ENCODE data around the gene ZNF155. TPM values are rescaled to one million over a fixed set of nuclear protein-coding genes. Genes with fewer than 3 reads are reported as not detected.

Gene ZNF155
- total RNA-seq, 1 donor: 6.5 TPM

GRCh38 chr19:43950834-43951645 lies 32.9 kb upstream of the ZNF155 start, which contains the start of gene ZNF221:
Gene ZNF221 (plus strand): TSS chr19:43951228. CDS start chr19:43962727, 11,499 bp downstream.
- Histone ChIP-seq H3K4me3 (ENCODE audit: insufficient read depth, low read length) (peak within 1 kb of the TSS; percentile 86), H3K36me3 (ENCODE audit: insufficient read depth, low read length) (no peaks in the 10 kb centered on the region), H3K9me3 (ENCODE audit: low read depth, low read length) (no peaks in the 10 kb centered on the region), H3K4me2 (ENCODE audit: insufficient read depth, low read length) (peak within 1 kb of the TSS; percentile 90), H3K79me2 (ENCODE audit: insufficient read depth, low read length) (peaks cover 4% of the 10 kb centered on the region), H3K4me1 (ENCODE audit: insufficient read depth, low read length) (peaks cover 2% of the 10 kb centered on the region), H3K27ac (ENCODE audit: low read depth, low read length) (peak within 1 kb of the TSS; percentile 72), H3K27me3 (ENCODE audit: insufficient read depth, low read length) (no peaks in the 10 kb centered on the region), H2AFZ (ENCODE audit: low read length) (peak within 1 kb of the TSS; percentile 98), H4K20me1 (ENCODE audit: insufficient read depth, low read length) (no peaks in the 10 kb centered on the region)
- peak; percentile 42 for TF ChIP-seq CTCF (IDR thresholded peaks at IDR 0.05; ENCODE audit: extremely low read depth, low read depth, low read length)
- peak; percentile 96 for DNase-seq (ENCODE audit: insufficient read length, low spot score, missing footprints)

DNA sequence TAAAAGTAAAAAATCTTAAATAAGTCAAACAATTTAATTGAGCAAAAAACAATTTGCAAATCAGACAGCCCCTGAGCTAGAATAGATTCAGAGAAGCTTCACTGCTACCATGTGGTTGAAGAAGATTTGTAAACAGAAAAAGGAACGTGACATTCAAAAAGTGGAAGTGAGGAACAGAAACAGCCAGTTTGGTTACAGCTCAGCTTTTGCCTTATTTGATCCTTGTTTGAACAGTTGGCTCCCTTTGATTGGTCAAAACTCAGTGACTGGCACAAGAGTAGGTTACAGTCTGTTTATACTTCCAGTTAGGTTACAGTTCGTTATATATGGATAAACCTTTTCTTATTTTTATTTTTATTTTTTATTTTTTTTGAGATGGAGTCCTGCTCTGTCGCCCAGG lies 27.2 kb upstream of the ZNF155 start:
- DNase-seq (ENCODE audit: insufficient read length, low spot score, missing footprints): no peak
- no peak for TF ChIP-seq CTCF (IDR thresholded peaks at IDR 0.05; ENCODE audit: extremely low read depth, low read depth, low read length)
- H3K27ac ChIP-seq (ENCODE audit: low read depth, low read length): no peak overlapping the region
- no peaks in the 10 kb centered on the region for H3K27me3 ChIP-seq (ENCODE audit: insufficient read depth, low read length)
- peaks cover 3% of the 10 kb centered on the region for H3K9me3 ChIP-seq (ENCODE audit: low read depth, low read length)
- H3K79me2 ChIP-seq (ENCODE audit: insufficient read depth, low read length): peaks cover 4% of the 10 kb centered on the region
- no peak overlapping the region for H3K4me2 ChIP-seq (ENCODE audit: insufficient read depth, low read length)
- H4K20me1 ChIP-seq (ENCODE audit: insufficient read depth, low read length): no peaks in the 10 kb centered on the region
- H3K4me3 ChIP-seq (ENCODE audit: insufficient read depth, low read length): no peak overlapping the region
- H2AFZ ChIP-seq (ENCODE audit: low read length): no peak overlapping the region
- no peaks in the 10 kb centered on the region for H3K36me3 ChIP-seq (ENCODE audit: insufficient read depth, low read length)
- H3K4me1 ChIP-seq (ENCODE audit: insufficient read depth, low read length): peaks cover 2% of the 10 kb centered on the region

- H3K4me3 ChIP-seq (ENCODE audit: insufficient read depth, low read length): no peak overlapping the region
- no peak overlapping the region for H2AFZ ChIP-seq (ENCODE audit: low read length)
- H3K36me3 ChIP-seq (ENCODE audit: insufficient read depth, low read length): no peaks in the 10 kb centered on the region
- no peaks in the 10 kb centered on the region for H4K20me1 ChIP-seq (ENCODE audit: insufficient read depth, low read length)
- no peaks in the 10 kb centered on the region for H3K79me2 ChIP-seq (ENCODE audit: insufficient read depth, low read length)
- no peaks in the 10 kb centered on the region for H3K4me1 ChIP-seq (ENCODE audit: insufficient read depth, low read length)
- DNase-seq (ENCODE audit: insufficient read length, low spot score, missing footprints): no peak
- H3K27me3 ChIP-seq (ENCODE audit: insufficient read depth, low read length): no peaks in the 10 kb centered on the region
- H3K9me3 ChIP-seq (ENCODE audit: low read depth, low read length): peaks cover 3% of the 10 kb centered on the region
- H3K4me2 ChIP-seq (ENCODE audit: insufficient read depth, low read length): no peak overlapping the region
- no peak overlapping the region for H3K27ac ChIP-seq (ENCODE audit: low read depth, low read length)
- TF ChIP-seq CTCF (IDR thresholded peaks at IDR 0.05; ENCODE audit: extremely low read depth, low read depth, low read length): no peak
Measured at GRCh38 chr19:43957891-43958290, 26.1 kb upstream of the ZNF155 start.

DNA sequence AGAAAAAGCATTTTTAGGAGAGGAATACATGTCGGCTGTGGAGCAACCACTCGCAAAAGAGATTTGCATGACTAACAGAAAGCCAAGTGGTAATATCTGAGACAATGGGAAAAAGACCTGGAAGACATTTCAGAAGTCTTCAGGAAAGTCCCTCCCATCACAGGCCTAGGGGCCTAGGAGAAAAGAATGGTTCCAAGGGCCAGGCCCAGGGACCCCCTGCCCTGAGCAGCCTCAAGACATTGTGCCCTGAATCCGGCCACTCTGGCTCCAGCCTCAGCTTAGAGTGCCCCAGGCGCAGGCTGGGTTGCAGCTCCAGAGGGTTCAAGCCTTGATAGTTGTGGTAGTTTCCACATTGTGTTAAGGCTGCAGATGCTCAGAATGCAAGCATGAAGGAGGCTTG lies 23.6 kb upstream of the ZNF155 start:
- Histone ChIP-seq H3K4me2 (ENCODE audit: insufficient read depth, low read length) (no peak overlapping the region), H4K20me1 (ENCODE audit: insufficient read depth, low read length) (no peaks in the 10 kb centered on the region), H3K9me3 (ENCODE audit: low read depth, low read length) (peaks cover 17% of the 10 kb centered on the region), H3K4me1 (ENCODE audit: insufficient read depth, low read length) (no peaks in the 10 kb centered on the region), H3K4me3 (ENCODE audit: insufficient read depth, low read length) (no peak overlapping the region), H3K27ac (ENCODE audit: low read depth, low read length) (no peak overlapping the region), H3K27me3 (ENCODE audit: insufficient read depth, low read length) (no peaks in the 10 kb centered on the region), H3K79me2 (ENCODE audit: insufficient read depth, low read length) (no peaks in the 10 kb centered on the region), H3K36me3 (ENCODE audit: insufficient read depth, low read length) (peaks cover 13% of the 10 kb centered on the region), H2AFZ (ENCODE audit: low read length) (no peak overlapping the region)
- TF ChIP-seq CTCF (IDR thresholded peaks at IDR 0.05; ENCODE audit: extremely low read depth, low read depth, low read length): no peak
- no peak for DNase-seq (ENCODE audit: insufficient read length, low spot score, missing footprints)

Measured in osteoblast (primary cell).